HEK293 (cell line): Measurements from ENCODE around the gene VEGFC.

ENCODE experiments used
- CTCF ChIA-PET: fragments of 350-600 bp; formaldehyde crosslinking; extraction: SDS; loops from one replicate; lab custom pipeline; 2021; ENCODE audit warnings: antibody characterized with exemption; lab: Yijun Ruan, JAX
- POLR2A ChIA-PET: fragments of 300-600 bp; formaldehyde crosslinking; extraction: SDS; loops from one replicate; lab custom pipeline; 2020; ENCODE audit warnings: antibody characterized with exemption, inconsistent platforms; lab: Yijun Ruan, JAX
- H3K27ac ChIP-seq: fragments of 200-500 bp; sonication (Bioruptor generic); 2 replicates; pipeline ENCODE4 v1.5.1; 2014; ENCODE audit warnings: low read depth, low read length, control low read depth, inconsistent platforms; ENCODE audit errors: extremely low read depth
- H3K36me3 ChIP-seq, 2 experiments: fragments of 200-500 bp in 1 of 2; sonication (Bioruptor generic) in 1 of 2; 1 replicate in 1 of 2; 2 replicates in 1 of 2; pipeline ENCODE4 v1.5.1; 2014 to 2017; ENCODE audit warnings: inconsistent platforms in 2 of 2, low read length in 2 of 2; ENCODE audit not compliant: control insufficient read depth in 2 of 2, insufficient read depth in 1 of 2
- H3K4me1 ChIP-seq: fragments of 200-500 bp; sonication (Bioruptor generic); 2 replicates; pipeline ENCODE4 v1.5.1; 2014; ENCODE audit warnings: mild to moderate bottlenecking, low read length, inconsistent platforms; ENCODE audit not compliant: control insufficient read depth, insufficient read depth
- H3K4me3 ChIP-seq: 2 replicates; pipeline ENCODE4 v1.5.1; 2011; ENCODE audit warnings: low read depth, mild to moderate bottlenecking, control low read depth, low read length, moderate library complexity
- H3K9me3 ChIP-seq: fragments of 200-500 bp; sonication (Bioruptor generic); 2 replicates; pipeline ENCODE4 v1.5.1; 2014; ENCODE audit warnings: low read depth, low read length, inconsistent platforms; ENCODE audit not compliant: control insufficient read depth, insufficient read depth
- GFI1B ChIP-seq: fragments of 450-650 bp; formaldehyde crosslinking; IDR thresholded peaks from 2 replicates; pipeline ENCODE4 v1.5.1; 2016; ENCODE audit warnings: missing biosample characterization, missing genetic modification characterization
- HOXD13 ChIP-seq: sonication (generic); formaldehyde crosslinking; IDR thresholded peaks from 2 replicates; pipeline ENCODE4 v1.8.0; 2022; ENCODE audit warnings: missing genetic modification reagents, borderline replicate concordance
- TSHZ1 ChIP-seq: fragments of 450-650 bp; formaldehyde crosslinking; IDR thresholded peaks from 2 replicates; pipeline ENCODE4 v1.5.1; 2016; ENCODE audit warnings: missing biosample characterization, missing genetic modification characterization, borderline replicate concordance
- ZBTB1 ChIP-seq: fragments of 450-650 bp; formaldehyde crosslinking; IDR thresholded peaks from 2 replicates; pipeline ENCODE4 v1.5.1; 2016; ENCODE audit warnings: missing biosample characterization, missing genetic modification characterization
- ZNF174 ChIP-seq: fragments of 450-650 bp; formaldehyde crosslinking; IDR thresholded peaks from 2 replicates; pipeline ENCODE4 v1.5.0; 2017; ENCODE audit warnings: missing biosample characterization, mild to moderate bottlenecking, missing genetic modification characterization
- ZNF221 ChIP-seq: fragments of 450-650 bp; formaldehyde crosslinking; IDR thresholded peaks from 2 replicates; pipeline ENCODE4 v1.5.1; 2017; ENCODE audit warnings: missing biosample characterization, missing genetic modification characterization, borderline replicate concordance
- ZNF274 ChIP-seq, 2 experiments: fragments of 200-500 bp in 1 of 2; fragments of 450-650 bp in 1 of 2; sonication (Bioruptor generic) in 1 of 2; formaldehyde crosslinking in 1 of 2; IDR thresholded peaks; 2 replicates each; pipeline versions ENCODE4 v1.5.1 to v1.6.1; 2014 to 2016; ENCODE audit warnings: borderline replicate concordance in 1 of 2, inconsistent platforms in 1 of 2, low read length in 1 of 2, missing biosample characterization in 1 of 2, missing genetic modification characterization in 1 of 2
- ZNF366 ChIP-seq: fragments of 450-650 bp; formaldehyde crosslinking; conservative IDR thresholded peaks from 2 replicates; pipeline ENCODE4 v1.5.1; 2016; ENCODE audit warnings: missing biosample characterization, missing genetic modification characterization
- ZNF416 ChIP-seq: fragments of 450-650 bp; formaldehyde crosslinking; IDR thresholded peaks from 2 replicates; pipeline ENCODE4 v1.5.1; 2016; ENCODE audit warnings: missing biosample characterization, missing genetic modification characterization
- ZNF501 ChIP-seq: fragments of 450-650 bp; formaldehyde crosslinking; IDR thresholded peaks from 2 replicates; pipeline ENCODE4 v1.5.1; 2016; ENCODE audit warnings: missing biosample characterization, missing genetic modification characterization
- ZNF510 ChIP-seq: fragments of 450-650 bp; formaldehyde crosslinking; IDR thresholded peaks from 2 replicates; pipeline ENCODE4 v1.5.1; 2018; ENCODE audit warnings: mild to moderate bottlenecking, missing genetic modification characterization, missing biosample characterization; ENCODE audit not compliant: insufficient replicate concordance
- ZNF529 ChIP-seq: fragments of 450-650 bp; formaldehyde crosslinking; IDR thresholded peaks from 2 replicates; pipeline ENCODE4 v1.5.1; 2017; ENCODE audit warnings: missing genetic modification characterization, missing biosample characterization; ENCODE audit not compliant: insufficient replicate concordance
- ZNF549 ChIP-seq: fragments of 450-650 bp; IDR thresholded peaks from 2 replicates; pipeline ENCODE4 v1.5.1; 2018; ENCODE audit warnings: missing biosample characterization, missing genetic modification characterization, mild to moderate bottlenecking, inconsistent platforms, moderate library complexity
- ZNF580 ChIP-seq: fragments of 450-650 bp; formaldehyde crosslinking; IDR thresholded peaks from 2 replicates; pipeline ENCODE4 v1.5.1; 2016; ENCODE audit warnings: missing biosample characterization, missing genetic modification characterization
- ZNF621 ChIP-seq: fragments of 450-650 bp; formaldehyde crosslinking; IDR thresholded peaks from 2 replicates; pipeline ENCODE4 v1.5.1; 2017; ENCODE audit warnings: missing biosample characterization, missing genetic modification characterization
- ZNF624 ChIP-seq: fragments of 450-650 bp; formaldehyde crosslinking; IDR thresholded peaks from 2 replicates; pipeline ENCODE4 v1.5.1; 2017; ENCODE audit warnings: missing biosample characterization, missing genetic modification characterization
- ZNF654 ChIP-seq: fragments of 450-650 bp; formaldehyde crosslinking; IDR thresholded peaks from 2 replicates; pipeline ENCODE4 v1.5.1; 2016; ENCODE audit warnings: low read depth, missing biosample characterization, missing genetic modification characterization
- ZNF660 ChIP-seq: fragments of 450-650 bp; IDR thresholded peaks from 2 replicates; pipeline ENCODE4 v1.5.1; 2018; ENCODE audit warnings: missing biosample characterization, mild to moderate bottlenecking, missing genetic modification characterization
- ZNF701 ChIP-seq: fragments of 450-650 bp; formaldehyde crosslinking; IDR thresholded peaks from 2 replicates; pipeline ENCODE4 v1.5.1; 2016; ENCODE audit warnings: missing biosample characterization, missing genetic modification characterization
- ZSCAN23 ChIP-seq: fragments of 450-650 bp; formaldehyde crosslinking; IDR thresholded peaks from 2 replicates; pipeline ENCODE4 v1.5.1; 2016; ENCODE audit warnings: missing biosample characterization, missing genetic modification characterization
- TF ChIP-seq, protein P1 (sequence below): fragments of 450-650 bp; formaldehyde crosslinking; IDR thresholded peaks from 2 replicates; pipeline ENCODE4 v1.5.1; 2017; ENCODE audit warnings: missing biosample characterization, missing genetic modification characterization
- TF ChIP-seq, protein P2 (sequence below): fragments of 450-650 bp; formaldehyde crosslinking; IDR thresholded peaks from 2 replicates; pipeline ENCODE4 v1.5.1; 2017; ENCODE audit warnings: missing biosample characterization, missing genetic modification characterization

VEGFC gene

GRCh38 chr4:176830971-176831370 is 38.2 kb upstream of the VEGFC start:
- Histone ChIP-seq H3K4me1 (no peaks in the 10 kb centered on the region), H3K36me3 (no peaks in the 10 kb centered on the region)
- TF ChIP-seq, protein P1, sequence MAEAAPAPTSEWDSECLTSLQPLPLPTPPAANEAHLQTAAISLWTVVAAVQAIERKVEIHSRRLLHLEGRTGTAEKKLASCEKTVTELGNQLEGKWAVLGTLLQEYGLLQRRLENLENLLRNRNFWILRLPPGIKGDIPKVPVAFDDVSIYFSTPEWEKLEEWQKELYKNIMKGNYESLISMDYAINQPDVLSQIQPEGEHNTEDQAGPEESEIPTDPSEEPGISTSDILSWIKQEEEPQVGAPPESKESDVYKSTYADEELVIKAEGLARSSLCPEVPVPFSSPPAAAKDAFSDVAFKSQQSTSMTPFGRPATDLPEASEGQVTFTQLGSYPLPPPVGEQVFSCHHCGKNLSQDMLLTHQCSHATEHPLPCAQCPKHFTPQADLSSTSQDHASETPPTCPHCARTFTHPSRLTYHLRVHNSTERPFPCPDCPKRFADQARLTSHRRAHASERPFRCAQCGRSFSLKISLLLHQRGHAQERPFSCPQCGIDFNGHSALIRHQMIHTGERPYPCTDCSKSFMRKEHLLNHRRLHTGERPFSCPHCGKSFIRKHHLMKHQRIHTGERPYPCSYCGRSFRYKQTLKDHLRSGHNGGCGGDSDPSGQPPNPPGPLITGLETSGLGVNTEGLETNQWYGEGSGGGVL (tag by site-specific recombination) = no peak
- TF ChIP-seq, protein P2, sequence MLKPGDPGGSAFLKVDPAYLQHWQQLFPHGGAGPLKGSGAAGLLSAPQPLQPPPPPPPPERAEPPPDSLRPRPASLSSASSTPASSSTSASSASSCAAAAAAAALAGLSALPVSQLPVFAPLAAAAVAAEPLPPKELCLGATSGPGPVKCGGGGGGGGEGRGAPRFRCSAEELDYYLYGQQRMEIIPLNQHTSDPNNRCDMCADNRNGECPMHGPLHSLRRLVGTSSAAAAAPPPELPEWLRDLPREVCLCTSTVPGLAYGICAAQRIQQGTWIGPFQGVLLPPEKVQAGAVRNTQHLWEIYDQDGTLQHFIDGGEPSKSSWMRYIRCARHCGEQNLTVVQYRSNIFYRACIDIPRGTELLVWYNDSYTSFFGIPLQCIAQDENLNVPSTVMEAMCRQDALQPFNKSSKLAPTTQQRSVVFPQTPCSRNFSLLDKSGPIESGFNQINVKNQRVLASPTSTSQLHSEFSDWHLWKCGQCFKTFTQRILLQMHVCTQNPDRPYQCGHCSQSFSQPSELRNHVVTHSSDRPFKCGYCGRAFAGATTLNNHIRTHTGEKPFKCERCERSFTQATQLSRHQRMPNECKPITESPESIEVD (tag by site-specific recombination) = no peak
- TF ChIP-seq ZSCAN23 (tag by site-specific recombination) = no peak
- TF ChIP-seq ZNF654 (tag by site-specific recombination) = no peak
- TF ChIP-seq ZNF549 = no peak
- no peak for TF ChIP-seq HOXD13
- TF ChIP-seq ZNF624 (tag by site-specific recombination) = no peak
- TF ChIP-seq ZNF366 = no peak
- TF ChIP-seq, all 188 proteins: peak for 0
- Histone ChIP-seq H3K9me3 (no peaks in the 10 kb centered on the region), H3K4me3 (no peak overlapping the region), H3K27ac (no peak overlapping the region)
- ChIA-PET CTCF (no interaction called here), POLR2A (no interaction called here)

GRCh38 chr4:176825586-176825985 is 32.9 kb upstream of the VEGFC start:
- ChIA-PET POLR2A (no interaction called here), CTCF (no interaction called here)
- Histone ChIP-seq H3K27ac (no peak overlapping the region), H3K4me1 (no peaks in the 10 kb centered on the region), H3K4me3 (no peak overlapping the region), H3K9me3 (no peaks in the 10 kb centered on the region), H3K36me3 (no peaks in the 10 kb centered on the region)
- TF ChIP-seq ZNF701 (tag by site-specific recombination) (no peak), ZNF221 (no peak), ZNF174 (tag by site-specific recombination) (no peak), GFI1B (tag by site-specific recombination) (no peak)

- Histone ChIP-seq H3K4me3 (no peak overlapping the region), H3K9me3 (no peaks in the 10 kb centered on the region), H3K4me1 (no peaks in the 10 kb centered on the region), H3K27ac (no peak overlapping the region), H3K36me3 (no peaks in the 10 kb centered on the region)
- ChIA-PET POLR2A (no interaction called here), CTCF (interaction anchor here (1.1 kb wide), 1 partner anchor 140 kb away, joined by 6 read pairs; no protein-coding TSS in a partner anchor)
- TF ChIP-seq ZNF660 (tag by site-specific recombination) (no peak), ZNF274 (IDR thresholded peaks at IDR 0.05; ENCODE audit: low read length) (no peak), ZNF274 (tag by site-specific recombination; IDR thresholded peaks at IDR 0.05; ENCODE audit: borderline replicate concordance) (no peak), ZBTB1 (tag by site-specific recombination) (no peak), ZNF221 (no peak), ZNF529 (no peak), ZNF621 (tag by site-specific recombination) (no peak), TSHZ1 (no peak), ZNF416 (no peak), ZNF510 (no peak), ZNF501 (tag by site-specific recombination) (no peak), ZNF174 (tag by site-specific recombination) (no peak), ZNF580 (tag by site-specific recombination) (no peak)
These were observed 32.1 kb upstream of the VEGFC start for GRCh38 chr4:176824645-176825366.
